Fibroblast of villous mesenchyme (primary cell): Measurements from ENCODE around the gene TRIM32. TPM values are rescaled to one million over a fixed set of nuclear protein-coding genes. Genes with fewer than 3 reads are reported as not detected.

ENCODE experiments used
- DNase-seq: peaks from one replicate; pipeline ENCODE4 v3.0.0-alpha.2; 2010; ENCODE audit warnings: low read depth
- H3K4me3 ChIP-seq: 2 replicates; pipeline ENCODE4 v1.5.1; 2011; ENCODE audit warnings: low read depth, mild to moderate bottlenecking, low read length
- CTCF ChIP-seq: IDR thresholded peaks from 2 replicates; pipeline ENCODE4 v1.5.1; 2012; ENCODE audit warnings: low read depth, mild to moderate bottlenecking, low read length; ENCODE audit not compliant: insufficient read depth
- total RNA-seq: library from RNA; depleted of rRNA; stranded (reverse); fragments of >200 nt; gene quantifications from 2 replicates; pipeline ENCODE4 v1.2.3, GENCODE V29; 2012

Gene TRIM32
- total RNA-seq, result 29.6 and 41.5 TPM in 2 replicates

DNA sequence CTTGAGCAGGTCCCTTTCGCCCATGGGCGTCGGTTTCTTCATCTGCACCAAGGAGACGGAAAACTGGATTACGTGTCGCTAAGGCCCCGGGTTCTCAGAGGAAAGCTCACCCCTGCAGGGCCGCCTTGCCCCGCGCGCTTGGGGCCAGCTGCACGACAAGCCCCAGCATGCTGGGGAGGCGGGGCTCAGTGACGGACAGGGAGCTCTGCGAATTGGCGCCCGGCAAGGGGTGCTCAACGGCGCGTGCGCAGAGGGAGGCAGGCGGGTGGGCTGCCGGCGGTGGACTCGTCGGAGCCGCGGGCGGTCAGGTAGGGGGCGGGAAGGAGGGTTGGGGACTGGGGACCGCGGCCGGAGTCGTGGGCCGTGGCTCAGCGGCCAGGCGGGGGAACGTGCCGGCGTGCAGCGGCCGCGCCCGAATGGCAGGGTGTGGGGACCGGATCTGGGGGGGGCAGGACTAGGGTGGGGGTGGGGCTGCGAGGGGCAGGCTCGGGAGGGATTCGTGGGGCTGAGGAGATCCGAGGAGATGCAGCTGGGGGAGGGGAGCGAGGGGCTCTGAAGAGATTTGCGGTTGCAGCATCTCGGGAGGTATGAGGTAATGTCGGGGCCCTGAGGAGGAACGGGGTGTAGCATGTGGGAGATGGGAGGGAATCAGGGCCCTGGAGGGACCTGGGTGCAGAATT is at the start of gene TRIM32:
Gene TRIM32 (plus strand): TSS at position 232 of the 680 bp plus-strand sequence. CDS start 10,438 bp downstream, outside the sequence.
- no peak for TF ChIP-seq CTCF
- peak; percentile 88 for DNase-seq
- H3K4me3 ChIP-seq, result peak within 1 kb of the TSS; percentile 88

GRCh38 chr9:116639251-116639741 is 47.8 kb upstream of the TRIM32 start:
- DNase-seq, result peak; percentile 41
- no peak for TF ChIP-seq CTCF
- H3K4me3 ChIP-seq, result no peak overlapping the region

DNA sequence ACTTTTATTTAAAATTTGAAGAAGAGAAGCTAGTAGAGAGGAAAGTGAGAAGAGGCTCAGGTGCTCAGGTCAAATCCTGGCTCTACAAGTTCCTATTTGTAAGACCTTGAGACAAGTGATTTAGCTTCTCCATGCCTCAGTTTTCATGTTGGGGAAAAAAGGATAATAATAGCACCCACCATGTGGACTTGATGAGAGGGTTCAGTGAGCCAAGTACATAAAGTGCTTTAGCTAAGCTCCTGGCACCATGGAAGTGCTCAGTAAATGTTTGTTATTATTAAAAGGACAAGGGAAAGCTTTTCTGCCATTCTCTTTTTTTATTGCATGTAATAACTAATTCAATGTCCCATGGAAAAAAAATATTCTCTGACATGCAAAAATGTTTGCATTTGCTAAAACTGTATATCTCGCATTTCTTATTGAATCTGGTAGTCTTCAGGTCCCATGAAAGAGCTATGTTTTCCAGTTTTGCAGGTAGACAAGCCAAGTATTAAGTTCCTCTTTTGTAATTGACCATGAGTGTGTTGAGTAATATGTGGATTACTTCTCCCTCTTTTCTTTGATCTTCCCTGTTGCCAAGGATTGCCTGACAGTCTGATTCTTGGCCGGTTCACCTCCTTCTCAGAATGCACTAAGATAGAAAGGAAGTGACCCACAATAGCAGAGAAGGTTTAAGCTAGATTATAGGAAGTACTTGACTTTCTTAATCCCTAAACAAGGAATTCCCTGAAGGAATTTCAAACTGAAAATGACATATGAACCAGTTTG is 45.6 kb upstream of the TRIM32 start:
- DNase-seq, result no peak
- H3K4me3 ChIP-seq, result no peak overlapping the region
- no peak for TF ChIP-seq CTCF

GRCh38 chr9:116643691-116644090 is 43.4 kb upstream of the TRIM32 start:
- no peak for TF ChIP-seq CTCF
- no peak overlapping the region for H3K4me3 ChIP-seq
- no peak for DNase-seq

DNA sequence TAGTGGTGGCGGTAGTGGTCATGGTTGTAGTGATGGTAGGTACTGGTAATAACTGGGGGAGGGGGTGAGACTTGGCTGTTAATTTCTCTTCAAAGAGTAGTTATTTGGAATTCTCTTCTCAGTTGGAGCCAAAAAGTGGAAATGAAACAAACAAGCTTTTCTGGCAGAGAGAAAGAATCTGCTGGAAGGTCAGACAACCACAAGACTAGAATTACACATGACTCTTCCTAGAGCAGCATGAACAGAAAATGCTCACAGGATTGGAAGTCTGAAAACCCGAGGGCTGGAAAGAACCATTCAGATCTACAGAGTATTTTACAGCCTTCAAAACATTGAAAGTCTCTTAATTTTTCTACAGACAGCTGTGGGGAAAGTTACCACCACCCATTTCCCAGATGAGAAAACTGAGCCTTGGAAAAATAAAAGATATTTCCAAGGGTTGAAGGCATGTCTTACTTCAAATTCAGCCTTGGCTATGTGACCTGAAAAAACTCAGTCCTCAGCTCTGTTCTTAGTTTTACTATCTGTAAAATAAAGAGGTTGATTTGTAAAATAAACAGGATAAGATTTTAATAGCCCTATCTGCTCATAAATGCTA is 42.9 kb upstream of the TRIM32 start:
- no peak overlapping the region for H3K4me3 ChIP-seq
- TF ChIP-seq CTCF, result no peak
- peak; percentile 54 for DNase-seq

DNA sequence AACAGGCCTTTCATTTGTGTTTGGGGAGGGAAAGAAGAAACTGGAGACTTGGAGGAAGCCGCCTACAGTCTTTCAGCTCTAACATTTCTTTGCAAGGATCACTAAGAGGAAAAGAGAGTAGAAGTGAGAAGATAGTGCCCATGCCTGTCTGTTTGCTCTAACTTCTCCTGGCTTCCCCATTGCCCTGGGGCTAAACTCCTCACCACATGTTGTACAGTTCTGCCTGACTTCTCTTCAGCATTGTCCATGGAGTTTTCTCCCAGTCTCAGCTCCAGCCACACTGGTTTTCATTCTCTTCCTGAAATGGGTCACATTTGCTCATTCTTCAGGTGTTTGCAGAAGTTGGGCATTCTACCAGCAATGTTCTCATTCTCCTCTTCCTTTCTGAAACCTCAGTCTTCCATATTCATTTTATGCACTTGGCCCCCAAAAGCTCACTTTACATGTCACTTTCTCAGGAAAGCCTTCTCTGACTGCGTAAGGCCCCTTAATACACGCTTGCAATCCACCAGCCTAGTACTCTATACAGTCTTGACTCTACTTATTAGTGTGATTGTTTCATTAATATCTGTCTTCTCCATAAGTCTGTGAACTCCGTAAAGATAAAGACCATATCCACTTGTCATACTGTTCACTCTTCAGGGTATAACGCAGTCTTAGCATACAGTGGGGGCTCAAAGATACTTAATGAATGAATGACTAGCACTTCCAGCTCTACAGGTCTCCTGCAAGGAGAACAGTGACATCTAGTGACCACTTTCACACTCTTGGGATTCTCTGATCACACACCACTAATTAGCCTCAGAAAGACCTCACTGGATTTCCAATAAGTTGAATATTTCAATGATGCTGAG is 40.2 kb upstream of the TRIM32 start:
- no peak overlapping the region for H3K4me3 ChIP-seq
- TF ChIP-seq CTCF, result peak; percentile 67
- DNase-seq, result peak; percentile 60
